Vagina (tissue), 2 donors: ENCODE results near the gene PML.

Experiments used
- POLR2AphosphoS5 ChIP-seq, 2 donors: sonication (generic); formaldehyde crosslinking; IDR thresholded peaks; one replicate each; pipeline ENCODE4 v1.9.0; 2017; ENCODE audit warnings: antibody characterized with exemption in 2 of 2, mild to moderate bottlenecking in 2 of 2, low read depth in 1 of 2; ENCODE audit not compliant: insufficient read depth in 1 of 2
- TF ChIP-seq, protein P1 (sequence below), 3 experiments: fragments of 450-650 bp in 2 of 3; fragments of 200-600 bp in 1 of 3; sonication (generic) in 1 of 3; IDR thresholded peaks; one replicate each; pipeline ENCODE4 v1.5.1; 2017 to 2019; ENCODE audit warnings: antibody characterized with exemption in 3 of 3, mild to moderate bottlenecking in 2 of 3, moderate library complexity in 2 of 3

DNA sequence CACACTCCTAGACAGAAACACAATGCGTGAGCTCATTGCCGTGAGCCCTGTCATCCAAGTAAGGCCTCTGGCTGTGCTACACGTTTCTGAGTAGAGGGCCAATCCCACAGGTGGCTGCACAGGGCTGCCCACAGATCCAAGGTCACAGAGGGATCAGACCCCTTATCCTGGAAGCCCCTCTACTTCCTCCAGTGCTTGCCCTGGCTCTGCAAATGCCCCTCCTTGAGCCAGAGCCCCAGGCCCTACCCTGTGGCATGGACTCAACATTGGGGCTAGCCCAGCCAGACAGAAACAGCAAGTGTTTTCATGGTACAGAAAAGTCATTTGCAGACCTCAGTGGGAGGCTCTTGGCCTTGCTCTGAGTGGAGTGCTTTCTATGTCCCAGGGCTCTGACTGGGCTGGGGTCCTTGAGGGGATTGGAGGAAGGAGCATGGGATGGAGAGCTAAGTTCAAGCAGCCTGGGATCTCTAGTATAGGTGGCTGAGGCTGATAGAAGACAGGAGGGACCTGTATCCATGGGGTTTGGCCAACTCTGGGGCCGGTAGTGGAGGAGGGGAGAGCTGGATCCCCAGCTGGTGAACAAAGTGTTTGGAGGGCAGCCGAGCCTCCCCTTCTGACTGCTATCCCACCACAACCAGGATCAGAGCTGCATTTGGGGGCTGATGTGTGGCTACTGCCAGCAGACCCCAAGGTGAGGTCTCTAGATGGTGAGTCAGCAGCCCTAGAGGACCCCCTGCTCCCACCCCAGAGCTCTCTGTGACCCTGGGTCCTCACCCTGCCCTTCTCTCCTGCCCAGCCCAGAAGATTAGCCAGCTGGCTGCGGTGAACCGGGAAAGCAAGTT, 49.1 kb downstream of the PML start:
- TF ChIP-seq, protein P1, sequence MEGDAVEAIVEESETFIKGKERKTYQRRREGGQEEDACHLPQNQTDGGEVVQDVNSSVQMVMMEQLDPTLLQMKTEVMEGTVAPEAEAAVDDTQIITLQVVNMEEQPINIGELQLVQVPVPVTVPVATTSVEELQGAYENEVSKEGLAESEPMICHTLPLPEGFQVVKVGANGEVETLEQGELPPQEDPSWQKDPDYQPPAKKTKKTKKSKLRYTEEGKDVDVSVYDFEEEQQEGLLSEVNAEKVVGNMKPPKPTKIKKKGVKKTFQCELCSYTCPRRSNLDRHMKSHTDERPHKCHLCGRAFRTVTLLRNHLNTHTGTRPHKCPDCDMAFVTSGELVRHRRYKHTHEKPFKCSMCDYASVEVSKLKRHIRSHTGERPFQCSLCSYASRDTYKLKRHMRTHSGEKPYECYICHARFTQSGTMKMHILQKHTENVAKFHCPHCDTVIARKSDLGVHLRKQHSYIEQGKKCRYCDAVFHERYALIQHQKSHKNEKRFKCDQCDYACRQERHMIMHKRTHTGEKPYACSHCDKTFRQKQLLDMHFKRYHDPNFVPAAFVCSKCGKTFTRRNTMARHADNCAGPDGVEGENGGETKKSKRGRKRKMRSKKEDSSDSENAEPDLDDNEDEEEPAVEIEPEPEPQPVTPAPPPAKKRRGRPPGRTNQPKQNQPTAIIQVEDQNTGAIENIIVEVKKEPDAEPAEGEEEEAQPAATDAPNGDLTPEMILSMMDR (IDR thresholded peaks at IDR 0.05), result no peak
- no peak for TF ChIP-seq POLR2AphosphoS5 (IDR thresholded peaks at IDR 0.05; ENCODE audit: insufficient read depth in 1 of 2, low read depth in 1 of 2)
